Fibroblast of skin of back (primary cell): ENCODE measurements around the gene DTHD1. TPM values are rescaled to one million over a fixed set of nuclear protein-coding genes. Genes with fewer than 3 reads are reported as not detected.

Experiments used
- DNase-seq: peaks from one replicate; pipeline ENCODE4 v3.0.0-alpha.2; 2013
- polyA plus RNA-seq, 2 experiments: library from polyadenylated mRNA; unstranded; fragments of 120-200 nt; gene quantifications; one replicate each; pipeline ENCODE4 v1.2.1, GENCODE V29; 2013; ENCODE audit not compliant: insufficient read length in 2 of 2

The DTHD1 gene
- polyA plus RNA-seq (2013, experiment 1 of 2; ENCODE audit: insufficient read length) = not detected
- polyA plus RNA-seq (2013, experiment 2 of 2; ENCODE audit: insufficient read length) = not detected

DNA sequence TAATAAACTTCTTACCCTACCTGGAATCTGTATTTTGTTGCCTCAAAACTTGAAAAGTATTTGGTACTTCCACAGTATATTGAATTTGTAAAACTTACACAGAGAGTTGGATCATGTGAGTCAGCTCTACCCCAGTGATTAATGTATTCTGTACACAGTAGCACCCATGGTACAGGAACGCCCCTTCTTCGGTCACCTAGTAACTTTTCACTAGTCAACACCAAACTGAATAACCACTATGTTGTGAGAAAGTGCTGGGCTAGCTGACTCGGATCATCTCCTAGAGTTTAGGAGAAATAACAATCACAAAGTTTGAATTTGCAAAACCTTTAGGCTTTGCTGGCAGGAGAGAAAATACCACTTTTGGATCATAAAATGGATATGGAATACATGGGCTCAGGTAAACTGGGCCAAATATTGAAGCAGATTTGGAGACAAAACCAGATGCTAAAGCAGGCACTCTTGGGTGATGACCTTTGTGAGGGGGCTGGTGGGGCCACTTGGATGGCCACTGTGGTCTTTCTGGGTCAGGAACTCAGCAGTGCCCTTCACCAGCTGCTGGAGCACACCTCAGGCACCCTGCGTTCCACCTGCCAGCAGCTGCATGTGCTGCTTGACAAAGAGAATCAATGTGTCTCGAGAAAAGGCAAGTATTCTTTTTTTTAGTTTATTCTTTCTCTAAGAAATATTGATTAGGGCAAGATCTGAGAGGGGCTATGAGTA is at the start of gene DTHD1:
DTHD1 (plus strand) TSS at position 233 of the 723 bp plus-strand sequence; CDS start at position 376, 143 bp downstream.
- DNase-seq = no peak

- no peak for DNase-seq
These were observed 47.7 kb upstream of the DTHD1 start for GRCh38 chr4:36233567-36234266.

DNA sequence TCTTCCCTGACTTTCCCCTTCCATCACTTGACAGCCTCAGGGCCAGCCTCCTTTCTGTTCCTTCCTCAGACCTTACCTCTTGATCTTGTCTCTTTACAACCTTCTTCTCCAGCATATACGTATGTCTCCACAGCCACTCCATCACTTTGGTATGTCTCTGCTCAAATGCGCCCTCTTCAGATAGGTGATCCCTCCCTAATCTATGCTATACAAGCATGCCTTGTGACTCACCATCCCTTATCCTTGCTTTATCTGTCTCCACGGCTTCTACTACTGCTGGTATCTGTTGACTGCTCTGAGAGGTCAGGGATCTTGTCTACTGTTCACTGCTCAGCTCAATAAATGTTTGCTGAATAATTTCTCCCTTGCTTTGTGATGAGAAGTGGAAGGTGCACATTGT is 46.1 kb upstream of the DTHD1 start:
- peak; percentile 30 for DNase-seq

- no peak for DNase-seq
These were observed 45.3 kb upstream of the DTHD1 start for GRCh38 chr4:36236159-36236558.

- no peak for DNase-seq
These were observed 43.8 kb upstream of the DTHD1 start for GRCh38 chr4:36237366-36238313.

DNA sequence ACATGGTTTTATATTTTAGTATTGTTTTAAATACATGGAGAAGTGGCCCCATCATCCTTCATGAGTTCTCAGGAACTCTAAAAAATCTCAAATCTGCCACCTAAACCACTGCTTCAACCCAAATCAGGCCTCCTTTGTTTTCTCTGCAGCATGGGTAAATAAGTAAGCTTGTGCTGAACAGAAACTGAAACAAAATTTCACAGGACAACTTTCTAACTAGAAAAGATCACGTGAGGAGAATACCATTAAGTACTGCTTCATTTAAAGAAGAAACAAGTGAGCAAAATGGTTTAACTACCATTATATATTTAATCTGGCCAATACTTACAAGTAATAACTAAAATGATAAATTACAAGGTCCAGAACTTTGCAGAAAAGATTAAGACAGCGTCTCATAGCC is 39.6 kb upstream of the DTHD1 start:
- no peak for DNase-seq

- no peak for DNase-seq
These were observed 38.6 kb upstream of the DTHD1 start for GRCh38 chr4:36242629-36243354.

GRCh38 chr4:36243355-36244256 is 37.8 kb upstream of the DTHD1 start:
- DNase-seq = no peak

DNA sequence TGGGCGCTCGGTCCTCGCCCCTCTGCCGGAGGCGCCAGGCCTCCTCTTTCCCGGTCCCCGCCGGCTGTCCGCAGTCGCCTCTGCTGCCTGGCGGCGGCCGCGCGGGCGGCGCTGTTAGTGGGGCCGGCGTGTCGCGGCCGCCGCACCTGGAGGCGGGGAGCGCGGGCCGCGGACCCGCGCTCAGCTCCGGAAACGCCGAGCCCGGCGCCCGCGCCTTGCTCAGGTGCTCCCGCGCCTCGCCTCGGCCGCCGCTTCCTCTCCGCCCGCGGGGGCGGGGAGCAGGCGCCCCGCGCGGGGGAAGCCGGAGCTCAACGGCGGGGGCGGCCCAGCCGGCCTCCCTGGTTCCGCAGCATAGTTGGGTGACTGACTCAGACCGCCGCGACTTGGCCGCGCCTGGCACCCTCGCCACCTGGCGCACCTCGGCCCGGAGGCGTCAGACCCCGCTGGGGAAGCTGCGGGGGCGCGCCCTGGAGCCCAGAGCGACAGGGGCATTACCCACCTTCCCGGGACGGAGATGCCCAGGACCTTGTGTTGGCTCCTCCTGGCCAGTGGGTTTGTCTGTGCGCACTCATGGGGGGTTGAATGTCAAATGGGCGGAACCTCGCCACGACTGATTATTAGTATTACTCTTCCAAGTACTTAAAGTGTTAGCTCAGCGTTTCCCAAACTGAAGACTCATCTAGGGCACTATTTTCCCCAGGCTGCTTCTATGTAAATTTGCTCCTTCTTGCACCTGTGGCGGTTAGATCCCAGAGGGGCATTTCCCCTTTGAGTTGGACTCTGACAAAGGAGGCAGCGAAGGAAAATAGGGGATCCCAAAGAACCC is 36.9 kb upstream of the DTHD1 start, which contains the start of gene ARAP2:
ARAP2 (minus strand) TSS at position 258 of the 826 bp plus-strand sequence. CDS start 15,028 bp downstream, outside the sequence.
- peak; percentile 37 for DNase-seq

DNA sequence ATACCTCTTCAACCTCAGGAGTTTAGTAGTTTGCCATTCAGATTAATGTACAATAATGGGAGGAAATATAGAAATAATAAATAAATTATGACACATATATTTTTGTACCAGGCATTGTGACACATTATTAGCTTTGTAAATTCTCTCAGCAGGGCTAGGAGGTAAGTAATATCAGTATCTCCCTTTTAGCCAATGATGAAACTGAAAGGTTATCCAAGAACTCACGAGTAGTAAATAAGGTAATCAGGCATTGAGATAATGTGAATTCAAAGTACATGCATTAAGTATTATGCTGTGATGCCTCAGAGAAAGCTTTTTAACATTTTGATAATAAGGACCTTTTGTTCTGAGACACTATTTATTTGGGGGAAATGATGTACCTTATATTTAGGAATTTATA is 31.8 kb upstream of the DTHD1 start:
- DNase-seq = no peak

GRCh38 chr4:36251983-36252382 is 29.4 kb upstream of the DTHD1 start:
- DNase-seq = no peak

DNA sequence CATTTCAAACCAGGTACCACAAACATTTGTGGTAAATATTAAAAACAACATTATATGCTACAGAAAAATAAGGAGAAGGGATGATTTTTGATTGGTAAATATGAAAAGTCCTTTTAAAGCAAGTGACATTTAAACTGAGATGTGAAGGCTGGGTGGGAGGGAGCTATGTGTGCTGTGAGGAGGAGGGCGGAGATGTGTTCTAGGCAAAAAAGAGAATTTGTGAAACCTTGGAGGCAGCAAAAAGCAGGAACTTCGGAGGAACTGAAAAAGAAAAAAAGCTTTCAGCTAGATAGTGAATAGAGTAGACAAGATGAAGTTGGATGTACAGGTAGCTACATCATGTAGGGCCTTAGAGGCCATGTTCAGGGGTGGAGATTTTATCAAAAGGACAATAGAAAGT is 27.0 kb upstream of the DTHD1 start:
- no peak for DNase-seq

DNA sequence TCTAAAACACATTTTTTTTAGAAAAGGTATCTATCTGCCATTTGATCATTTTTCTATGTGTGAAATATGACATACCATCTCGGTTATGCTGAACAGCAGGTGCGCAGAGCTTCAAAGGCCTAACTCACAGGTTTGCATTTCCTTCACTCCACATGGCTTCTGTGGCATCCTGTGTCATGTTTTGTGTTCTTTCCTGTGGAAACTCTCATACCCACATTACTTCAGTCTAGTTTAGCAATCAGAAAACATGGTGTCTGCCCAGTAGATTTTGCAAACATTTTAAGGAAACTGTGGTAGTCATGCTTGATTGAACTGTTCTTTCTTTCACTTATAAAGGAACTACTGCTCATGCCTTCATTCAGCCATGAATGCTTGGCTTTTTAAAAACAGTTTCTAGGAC is 25.8 kb upstream of the DTHD1 start:
- no peak for DNase-seq

- DNase-seq = no peak
These were observed 25.0 kb upstream of the DTHD1 start for GRCh38 chr4:36256398-36256891.

- DNase-seq = no peak
These were observed 20.7 kb upstream of the DTHD1 start for GRCh38 chr4:36260731-36261130.

DNA sequence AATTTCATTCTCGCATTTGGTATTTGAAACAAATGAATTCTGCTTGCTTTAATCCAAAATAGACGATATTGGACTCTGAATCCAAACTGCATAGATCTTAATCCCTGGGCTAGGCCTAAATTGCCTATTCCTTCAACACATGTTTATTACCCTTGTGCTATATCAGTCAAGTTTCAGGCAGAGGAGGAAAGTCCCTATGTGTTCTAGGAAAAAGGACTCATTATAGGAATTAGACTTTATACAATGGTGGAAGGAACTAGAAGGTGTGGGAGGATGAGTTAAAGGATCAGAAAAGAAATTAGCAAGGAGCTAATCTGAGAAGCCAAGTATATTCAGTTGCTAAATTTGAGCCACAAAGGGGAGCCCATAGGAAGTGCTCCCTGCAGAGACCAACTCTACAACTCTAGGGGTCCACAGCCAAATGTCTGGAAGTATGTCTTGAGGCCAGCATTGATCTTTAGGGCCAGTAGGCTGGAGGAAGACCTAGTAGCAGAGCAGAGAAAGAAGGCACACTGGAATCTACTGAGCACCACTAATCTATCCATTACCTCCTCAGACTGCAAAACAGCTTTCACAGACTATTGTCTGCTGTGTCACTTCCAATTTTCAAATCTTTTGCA is 17.1 kb upstream of the DTHD1 start:
- no peak for DNase-seq

DNA sequence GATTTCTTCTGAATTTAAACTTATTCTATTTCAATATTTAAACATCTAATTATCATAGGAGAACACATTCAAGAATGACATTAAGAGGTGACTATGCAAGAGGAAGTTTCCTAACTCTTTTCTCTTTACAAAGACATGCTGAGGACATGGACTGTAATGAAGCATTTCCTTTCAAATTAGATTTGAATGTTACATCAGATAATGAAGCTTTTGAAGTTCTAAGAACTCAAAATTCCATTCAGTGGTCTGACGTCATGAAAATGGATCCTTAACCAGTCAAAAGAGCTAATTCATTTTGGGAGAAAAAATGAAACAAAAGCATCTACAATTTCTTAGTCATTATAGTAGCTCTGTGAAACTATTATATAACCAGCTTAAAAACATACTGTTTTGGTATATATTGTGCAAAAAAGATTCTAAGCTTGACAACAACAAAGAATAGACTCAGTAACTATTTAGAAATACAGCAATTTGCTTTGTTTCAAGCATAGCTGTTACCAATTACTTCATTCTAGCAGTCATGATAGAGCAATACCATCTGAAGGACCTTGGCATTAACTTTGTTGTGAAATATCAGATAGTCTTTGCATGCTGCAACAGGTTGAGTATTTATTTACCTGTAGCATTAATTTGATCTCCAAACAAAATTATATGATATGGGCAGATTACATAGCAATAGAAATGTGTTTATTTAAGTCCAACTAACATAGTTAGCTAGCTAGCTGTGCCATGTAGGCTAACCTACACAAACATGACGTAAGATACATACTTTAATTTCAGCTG is 13.7 kb upstream of the DTHD1 start:
- DNase-seq = no peak

GRCh38 chr4:36269101-36269500 is 12.3 kb upstream of the DTHD1 start:
- no peak for DNase-seq
